Measurements from ENCODE around the gene NAALADL2. TPM values are rescaled to one million over a fixed set of nuclear protein-coding genes. Genes with fewer than 3 reads are reported as not detected.

Gene NAALADL2
- total RNA-seq, 1 donor, result 54.5 TPM

DNA sequence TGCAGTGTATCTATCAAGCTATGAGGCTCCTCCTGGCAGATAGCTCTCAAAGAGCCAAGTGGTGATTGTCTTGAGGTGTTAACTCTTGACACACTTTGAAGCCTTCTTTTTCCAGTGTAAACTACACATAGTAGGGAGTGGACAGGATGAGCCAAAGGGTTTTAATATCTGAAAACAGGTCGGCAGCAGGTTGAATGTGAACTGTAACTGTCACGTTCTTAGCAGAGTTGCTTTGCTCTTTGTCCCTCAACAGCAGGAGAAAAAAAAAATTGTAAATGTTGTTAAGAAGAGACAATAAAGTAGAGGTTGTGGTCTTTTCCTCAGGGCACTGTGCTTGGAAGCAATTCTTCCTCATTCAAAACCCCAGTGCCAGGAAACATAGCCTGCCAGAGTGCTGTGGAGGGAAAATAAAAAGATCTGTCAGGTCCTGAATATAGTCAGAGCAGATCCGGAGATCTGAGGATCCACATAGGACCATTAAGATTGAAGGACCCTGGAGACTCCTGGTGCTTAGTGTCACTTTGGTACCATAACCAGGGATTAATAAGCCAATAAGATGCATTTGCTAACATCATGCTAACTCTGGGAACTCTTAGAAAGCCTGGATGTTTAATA is 229.7 kb downstream of the NAALADL2 start:
- no peak for DNase-seq (ENCODE audit: low read depth)
- TF ChIP-seq, protein P1, sequence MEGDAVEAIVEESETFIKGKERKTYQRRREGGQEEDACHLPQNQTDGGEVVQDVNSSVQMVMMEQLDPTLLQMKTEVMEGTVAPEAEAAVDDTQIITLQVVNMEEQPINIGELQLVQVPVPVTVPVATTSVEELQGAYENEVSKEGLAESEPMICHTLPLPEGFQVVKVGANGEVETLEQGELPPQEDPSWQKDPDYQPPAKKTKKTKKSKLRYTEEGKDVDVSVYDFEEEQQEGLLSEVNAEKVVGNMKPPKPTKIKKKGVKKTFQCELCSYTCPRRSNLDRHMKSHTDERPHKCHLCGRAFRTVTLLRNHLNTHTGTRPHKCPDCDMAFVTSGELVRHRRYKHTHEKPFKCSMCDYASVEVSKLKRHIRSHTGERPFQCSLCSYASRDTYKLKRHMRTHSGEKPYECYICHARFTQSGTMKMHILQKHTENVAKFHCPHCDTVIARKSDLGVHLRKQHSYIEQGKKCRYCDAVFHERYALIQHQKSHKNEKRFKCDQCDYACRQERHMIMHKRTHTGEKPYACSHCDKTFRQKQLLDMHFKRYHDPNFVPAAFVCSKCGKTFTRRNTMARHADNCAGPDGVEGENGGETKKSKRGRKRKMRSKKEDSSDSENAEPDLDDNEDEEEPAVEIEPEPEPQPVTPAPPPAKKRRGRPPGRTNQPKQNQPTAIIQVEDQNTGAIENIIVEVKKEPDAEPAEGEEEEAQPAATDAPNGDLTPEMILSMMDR (IDR thresholded peaks at IDR 0.05; ENCODE audit: insufficient read depth, low read length), result no peak
- no peak overlapping the region for H3K4me3 ChIP-seq (ENCODE audit: low read depth, low read length)

DNA sequence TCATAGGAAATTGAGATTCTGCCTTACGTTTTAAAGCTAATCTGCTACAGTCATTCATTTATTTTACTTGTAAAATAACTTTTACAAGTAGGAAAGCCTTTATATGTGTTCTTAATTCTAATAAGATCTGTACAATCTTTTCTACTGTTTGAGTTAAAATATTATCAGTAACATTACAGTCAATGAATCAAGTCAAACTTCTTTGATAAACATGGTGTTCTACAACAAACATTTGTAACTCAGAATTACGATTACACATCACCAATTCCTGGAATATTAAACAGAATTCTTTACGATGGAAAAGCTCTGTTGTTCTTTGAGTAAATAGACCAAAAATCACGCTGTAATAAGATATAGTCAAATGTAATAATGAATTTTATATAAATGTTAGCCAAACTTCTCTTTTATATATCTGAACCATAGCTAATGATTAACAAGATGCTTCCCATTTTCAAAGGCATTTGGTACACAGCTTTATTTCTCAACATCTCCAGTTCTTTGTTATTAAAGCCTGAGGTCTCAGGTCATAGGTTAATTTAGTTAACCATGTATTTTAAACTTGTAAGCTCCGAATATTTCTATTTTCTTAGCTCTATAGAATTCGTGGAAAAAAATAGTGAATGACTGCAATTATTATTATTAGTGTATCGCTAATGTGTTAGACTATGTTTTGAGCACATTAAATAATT is 232.4 kb downstream of the NAALADL2 start:
- no peak overlapping the region for H3K4me3 ChIP-seq (ENCODE audit: low read depth, low read length)
- TF ChIP-seq, protein P1 (IDR thresholded peaks at IDR 0.05; ENCODE audit: insufficient read depth, low read length), result no peak
- DNase-seq (ENCODE audit: low read depth), result no peak

DNA sequence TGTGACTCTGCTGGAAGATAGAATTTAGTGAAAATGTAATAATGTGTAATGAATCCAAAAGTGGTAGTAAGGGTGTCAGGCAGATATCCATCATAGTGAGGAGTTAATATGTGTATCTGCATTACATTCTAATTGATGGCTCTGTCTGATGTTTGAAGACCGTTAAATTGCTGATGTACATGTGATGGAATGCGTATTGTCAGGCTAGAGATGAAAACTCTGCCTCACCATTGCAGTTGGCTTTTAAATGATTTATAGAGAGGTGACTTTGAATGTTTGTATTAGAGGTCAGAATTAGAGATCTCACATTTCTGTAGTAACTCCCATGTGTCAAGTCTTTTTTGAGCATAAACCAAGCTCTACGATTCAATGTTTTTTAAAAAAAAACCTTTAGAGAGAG is 234.6 kb downstream of the NAALADL2 start:
- no peak overlapping the region for H3K4me3 ChIP-seq (ENCODE audit: low read depth, low read length)
- TF ChIP-seq, protein P1 (IDR thresholded peaks at IDR 0.05; ENCODE audit: insufficient read depth, low read length), result no peak
- no peak for DNase-seq (ENCODE audit: low read depth)

DNA sequence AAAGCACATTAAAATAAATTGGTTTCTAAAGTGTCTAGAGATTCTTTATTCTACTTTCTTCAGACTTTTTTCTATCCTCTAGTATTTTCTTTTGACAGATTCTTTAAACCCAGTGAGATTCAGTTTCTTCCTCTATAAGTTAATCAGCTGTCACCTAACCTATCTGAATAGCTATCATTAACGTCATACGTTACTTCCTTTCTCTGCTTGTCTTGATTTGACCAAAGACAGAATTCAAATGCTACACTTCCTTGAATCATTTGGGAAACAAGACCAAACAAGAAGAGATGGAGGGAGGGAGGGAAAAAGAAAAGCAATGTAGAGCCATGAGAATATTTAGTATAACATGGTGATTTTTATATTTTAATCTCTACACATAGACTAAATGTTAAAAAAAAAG is 235.2 kb downstream of the NAALADL2 start:
- TF ChIP-seq, protein P1 (IDR thresholded peaks at IDR 0.05; ENCODE audit: insufficient read depth, low read length), result no peak

DNA sequence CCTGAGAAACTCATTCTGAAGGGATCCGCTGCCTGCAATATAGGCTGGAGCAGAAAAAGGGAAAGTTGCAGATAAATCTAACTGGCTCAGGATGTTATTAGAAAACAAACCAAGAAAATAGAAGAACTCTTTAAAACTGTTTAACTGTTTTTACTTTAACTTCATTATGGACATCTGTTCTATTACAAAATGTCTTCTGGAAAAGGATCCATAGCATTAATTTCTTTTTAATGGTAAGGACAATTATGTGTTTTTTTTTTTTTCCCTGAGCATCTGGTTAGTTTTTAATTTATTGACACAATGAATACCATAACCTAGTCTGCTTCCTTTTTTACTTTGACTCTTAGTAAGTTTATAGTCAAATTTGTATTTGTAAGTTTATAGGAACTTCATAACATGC is 239.5 kb downstream of the NAALADL2 start:
- DNase-seq (ENCODE audit: low read depth), result no peak
- no peak overlapping the region for H3K4me3 ChIP-seq (ENCODE audit: low read depth, low read length)
- TF ChIP-seq, protein P1 (IDR thresholded peaks at IDR 0.05; ENCODE audit: insufficient read depth, low read length), result no peak

More for the DNA sequence above, 235.2 kb downstream of the NAALADL2 start:
- DNase-seq (ENCODE audit: low read depth), result no peak
- no peak overlapping the region for H3K4me3 ChIP-seq (ENCODE audit: low read depth, low read length)

DNA sequence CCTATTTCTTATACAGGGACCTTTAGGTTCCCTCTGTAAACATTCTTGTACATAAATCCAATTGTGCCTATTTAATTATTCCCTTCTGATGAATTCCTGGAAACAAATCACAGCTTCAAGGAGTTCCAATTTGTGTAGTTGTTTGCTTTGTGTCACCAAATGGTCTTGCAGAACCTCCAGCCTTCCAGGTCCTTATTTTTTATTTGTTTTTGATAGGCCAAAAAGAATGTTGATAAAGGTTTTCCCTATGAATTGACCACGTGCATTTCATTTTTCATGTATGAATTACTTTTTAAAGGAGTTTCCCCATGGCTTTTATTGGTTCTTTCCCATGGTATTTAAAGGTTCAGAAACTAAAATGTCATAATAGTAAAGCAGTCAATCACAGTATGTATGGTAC is 243.0 kb downstream of the NAALADL2 start:
- TF ChIP-seq, protein P1 (IDR thresholded peaks at IDR 0.05; ENCODE audit: insufficient read depth, low read length), result no peak
- no peak for DNase-seq (ENCODE audit: low read depth)

More for the DNA sequence above, 243.0 kb downstream of the NAALADL2 start:
- H3K4me3 ChIP-seq (ENCODE audit: low read depth, low read length), result no peak overlapping the region

Measured in fibroblast of the aortic adventitia (primary cell).